GM21360 (cell line): Measurements from ENCODE around the gene NDUFS7.

Experiments
- ATAC-seq: cut with Tn5 transposase; IDR thresholded peaks from one replicate; pipeline ENCODE4 v1.9.1; 2021; ENCODE audit warnings: mild to moderate bottlenecking, moderate library complexity; ENCODE audit not compliant: unreplicated experiment

Gene NDUFS7

DNA sequence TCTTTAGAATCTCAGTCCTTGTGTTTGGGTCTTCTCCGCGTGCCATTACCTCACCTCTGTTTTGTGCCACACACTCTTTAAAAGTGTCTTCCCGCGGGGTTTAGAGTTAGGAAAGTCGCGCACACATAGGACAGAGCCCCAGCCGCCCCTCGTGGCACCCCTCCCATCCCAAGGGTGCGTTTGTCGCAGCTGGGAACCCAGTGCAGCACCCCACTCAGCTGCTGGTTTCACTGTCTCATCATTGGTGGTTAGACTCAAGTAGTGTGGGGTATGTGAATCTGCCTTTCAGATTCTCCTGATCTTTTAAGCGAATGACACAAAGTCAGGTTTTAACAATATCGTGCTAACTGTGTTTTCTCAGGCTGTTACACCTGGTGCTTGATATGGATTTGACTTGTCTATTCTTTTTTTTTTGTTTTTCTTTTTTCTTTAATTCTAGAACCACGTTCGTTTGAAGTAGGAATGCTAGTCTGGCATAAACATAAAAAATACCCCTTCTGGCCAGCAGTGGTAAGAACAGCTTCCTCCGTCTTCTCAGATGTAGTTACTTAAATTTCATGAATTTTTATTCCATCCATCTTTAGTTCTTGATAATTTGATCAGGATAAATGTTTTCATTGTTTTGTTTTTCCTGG lies 19.5 kb upstream of the NDUFS7 start:
- ATAC-seq, result no peak

DNA sequence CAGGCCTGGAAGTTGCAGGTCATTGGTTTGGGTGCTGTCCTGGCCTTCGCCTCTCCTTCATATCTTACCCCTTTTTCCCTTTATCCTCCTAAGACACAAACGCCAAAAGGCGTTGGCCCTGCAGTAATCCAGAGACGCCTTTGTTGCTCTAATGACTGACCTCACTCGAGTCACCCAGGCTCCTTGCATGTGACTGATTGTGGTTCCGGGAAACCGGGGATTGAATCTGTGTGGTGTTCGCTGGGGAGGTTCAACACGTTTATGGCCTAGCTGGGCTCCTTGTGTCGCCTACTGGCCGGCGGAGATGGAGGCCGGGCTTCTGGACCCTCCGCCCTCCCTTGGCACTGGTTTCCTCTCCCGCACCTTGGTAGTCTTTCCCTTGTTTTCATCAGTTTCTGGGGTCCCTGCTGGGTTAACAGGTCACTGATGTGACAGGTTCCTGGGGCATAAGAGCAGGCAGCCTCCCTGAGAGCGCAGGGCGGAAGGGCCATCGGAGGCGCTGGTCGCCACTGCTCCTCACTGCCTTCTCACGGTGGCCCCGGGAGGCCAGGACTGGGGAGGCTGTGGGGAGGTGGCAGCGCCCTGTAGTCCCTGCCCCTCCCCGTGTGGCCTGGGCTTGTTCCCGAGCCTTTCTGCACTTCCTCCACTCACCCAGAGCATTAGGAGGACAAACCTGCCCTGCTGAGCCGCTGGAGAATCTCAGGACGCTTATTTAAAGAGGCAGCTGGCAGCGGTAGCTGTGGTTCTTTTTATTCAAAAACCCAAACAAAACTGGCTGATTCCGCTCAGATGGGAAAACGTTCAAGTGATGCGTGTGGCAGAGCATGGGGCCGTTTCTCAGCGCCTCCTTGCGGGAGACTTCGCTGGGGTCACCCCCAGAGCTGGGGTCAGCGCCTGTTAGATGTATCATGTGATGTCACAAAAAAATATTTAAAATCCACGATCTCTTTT lies 18.1 kb upstream of the NDUFS7 start:
- no peak for ATAC-seq

DNA sequence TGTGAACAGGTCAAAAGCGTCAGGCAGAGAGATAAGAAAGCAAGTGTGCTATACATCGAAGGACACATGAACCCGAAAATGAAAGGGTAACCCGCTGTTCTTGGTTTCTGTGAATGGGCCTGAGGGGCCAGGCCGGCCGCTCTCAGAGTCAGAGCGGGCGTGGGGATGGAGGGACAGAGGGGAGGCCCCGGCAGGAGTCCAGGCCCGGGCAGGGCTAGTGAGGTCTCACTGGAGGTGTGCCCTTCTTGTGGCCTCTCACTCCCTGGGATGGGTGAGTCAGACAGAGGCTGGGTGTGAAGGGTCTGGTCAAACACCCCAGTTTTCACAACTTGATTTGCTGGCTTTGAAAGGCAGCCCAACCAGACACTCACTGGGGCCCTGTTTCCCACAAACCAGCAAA lies 17.4 kb upstream of the NDUFS7 start:
- ATAC-seq, result no peak

DNA sequence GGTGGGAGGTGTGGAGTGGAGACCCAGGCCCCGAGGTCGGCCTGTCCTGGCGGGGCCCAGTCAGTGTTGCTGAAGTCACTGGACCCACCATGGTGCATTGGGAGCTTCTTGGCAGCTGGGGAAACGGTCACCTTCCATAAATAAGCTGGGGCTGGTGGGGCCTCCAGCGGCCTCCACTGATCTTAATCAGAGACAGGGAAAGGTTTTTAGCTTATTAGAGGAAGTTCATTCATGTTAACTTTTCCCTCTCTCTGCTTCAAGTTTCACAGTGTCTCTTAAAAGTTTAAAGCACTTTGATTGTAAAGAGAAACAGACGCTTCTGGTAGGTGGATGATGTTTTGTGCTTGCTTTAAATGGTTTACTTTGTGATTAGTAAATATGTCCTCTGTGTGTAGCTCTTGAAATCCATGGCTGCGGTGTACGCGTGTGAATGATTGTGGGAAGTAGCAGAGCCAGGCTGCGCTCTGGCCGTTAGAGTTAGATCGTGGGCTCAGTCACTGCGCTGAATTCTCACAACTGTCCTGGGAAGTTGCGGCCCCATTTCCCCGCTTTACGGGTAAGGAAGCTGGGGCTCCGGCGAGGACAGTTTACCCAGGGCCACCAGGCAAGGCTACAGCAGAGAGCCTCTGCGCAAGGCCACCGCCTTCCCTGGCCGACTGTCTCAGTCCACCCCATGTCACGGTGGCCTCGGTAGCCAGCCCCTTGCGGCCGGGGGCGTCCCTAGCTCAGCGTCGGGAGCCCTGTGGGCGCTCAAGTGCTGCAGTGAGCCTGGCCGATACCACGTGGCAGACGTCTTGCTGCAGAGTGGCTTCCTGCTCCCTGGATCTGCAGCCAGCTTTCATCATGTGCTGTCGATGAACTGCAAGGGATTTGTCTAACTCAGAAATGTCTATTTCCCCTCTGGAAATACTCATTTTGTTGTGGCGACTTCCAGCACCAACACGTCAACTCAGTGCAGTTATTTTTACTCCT lies 16.5 kb upstream of the NDUFS7 start:
- no peak for ATAC-seq

DNA sequence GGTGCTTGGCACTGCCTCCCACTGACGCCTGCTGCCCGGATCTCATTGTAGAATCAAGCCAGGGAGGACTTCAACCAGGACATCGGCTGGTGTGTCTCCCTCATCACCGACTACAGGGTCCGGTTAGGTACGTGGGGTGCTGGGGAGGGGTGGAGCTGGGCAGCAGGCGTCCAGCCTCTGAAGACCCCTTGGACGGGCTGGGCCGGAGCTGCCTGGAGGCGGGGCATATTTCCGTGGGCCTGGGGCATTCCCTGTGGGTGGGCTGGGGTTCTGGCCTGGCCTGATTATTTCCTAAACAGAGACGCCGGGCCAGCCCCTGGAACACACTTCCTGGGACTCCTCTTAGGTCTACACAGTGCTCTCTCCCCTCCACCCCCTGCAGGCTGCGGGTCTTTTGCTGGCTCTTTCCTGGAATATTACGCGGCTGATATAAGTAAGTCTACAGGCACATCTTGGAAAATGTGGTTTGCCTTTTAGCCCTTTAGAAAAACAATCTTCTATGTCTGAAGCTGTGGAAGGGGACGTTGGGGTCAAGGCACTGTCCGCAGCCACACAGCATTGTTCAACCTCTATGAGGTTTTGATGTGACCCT lies 14.4 kb upstream of the NDUFS7 start:
- ATAC-seq, result no peak

DNA sequence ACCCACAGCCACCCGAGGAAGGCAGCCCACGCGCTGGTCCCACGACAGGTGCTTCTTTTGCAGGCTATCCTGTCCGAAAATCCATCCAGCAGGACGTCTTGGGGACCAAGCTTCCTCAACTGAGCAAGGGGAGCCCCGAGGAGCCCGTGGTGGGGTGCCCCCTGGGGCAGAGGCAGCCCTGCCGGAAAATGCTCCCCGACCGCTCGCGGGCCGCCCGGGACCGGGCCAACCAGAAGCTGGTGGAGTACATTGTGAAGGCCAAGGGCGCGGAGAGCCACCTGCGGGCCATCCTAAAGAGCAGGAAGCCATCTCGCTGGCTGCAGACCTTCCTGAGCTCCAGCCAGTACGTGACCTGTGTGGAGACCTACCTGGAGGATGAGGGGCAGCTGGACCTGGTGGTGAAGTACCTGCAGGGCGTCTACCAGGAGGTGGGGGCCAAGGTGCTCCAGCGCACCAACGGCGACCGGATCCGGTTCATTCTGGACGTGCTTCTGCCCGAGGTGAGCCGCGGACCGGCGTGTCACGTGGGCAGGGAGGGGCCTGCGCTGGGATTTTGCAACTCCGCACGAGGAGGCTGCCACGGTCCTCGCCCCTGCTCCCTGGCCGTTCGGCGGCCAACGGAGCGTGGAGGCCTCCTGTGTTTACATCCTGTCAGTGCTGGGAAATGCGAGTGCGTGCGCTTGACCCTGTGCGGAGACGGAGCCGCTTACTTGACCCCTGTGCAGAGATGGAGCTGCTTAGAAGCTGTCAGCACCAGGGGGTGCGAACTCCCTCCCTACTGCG lies 12.9 kb upstream of the NDUFS7 start:
- ATAC-seq, result no peak

DNA sequence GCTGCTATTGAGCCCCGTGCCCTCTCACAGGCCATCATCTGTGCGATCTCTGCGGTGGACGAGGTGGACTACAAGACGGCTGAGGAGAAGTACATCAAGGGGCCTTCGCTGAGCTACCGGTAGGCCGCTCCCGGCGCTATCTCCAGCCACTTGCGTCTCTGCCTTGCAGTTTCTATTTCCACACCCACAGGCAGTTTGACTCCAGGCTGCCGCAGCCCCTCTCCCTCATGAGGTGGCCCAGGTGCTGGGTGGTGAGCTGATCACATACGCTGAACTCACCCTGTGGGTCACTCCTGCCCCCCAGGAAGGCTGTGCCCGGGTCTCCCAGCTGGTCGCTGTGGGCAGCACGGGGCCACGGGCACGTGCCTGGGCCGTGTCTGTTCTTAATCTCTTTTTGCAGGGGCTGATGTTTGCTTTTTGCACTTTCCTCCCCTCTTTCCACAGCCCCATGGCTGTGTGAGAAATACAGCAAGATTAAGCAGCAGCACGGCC lies 10.6 kb upstream of the NDUFS7 start:
- ATAC-seq, result no peak

DNA sequence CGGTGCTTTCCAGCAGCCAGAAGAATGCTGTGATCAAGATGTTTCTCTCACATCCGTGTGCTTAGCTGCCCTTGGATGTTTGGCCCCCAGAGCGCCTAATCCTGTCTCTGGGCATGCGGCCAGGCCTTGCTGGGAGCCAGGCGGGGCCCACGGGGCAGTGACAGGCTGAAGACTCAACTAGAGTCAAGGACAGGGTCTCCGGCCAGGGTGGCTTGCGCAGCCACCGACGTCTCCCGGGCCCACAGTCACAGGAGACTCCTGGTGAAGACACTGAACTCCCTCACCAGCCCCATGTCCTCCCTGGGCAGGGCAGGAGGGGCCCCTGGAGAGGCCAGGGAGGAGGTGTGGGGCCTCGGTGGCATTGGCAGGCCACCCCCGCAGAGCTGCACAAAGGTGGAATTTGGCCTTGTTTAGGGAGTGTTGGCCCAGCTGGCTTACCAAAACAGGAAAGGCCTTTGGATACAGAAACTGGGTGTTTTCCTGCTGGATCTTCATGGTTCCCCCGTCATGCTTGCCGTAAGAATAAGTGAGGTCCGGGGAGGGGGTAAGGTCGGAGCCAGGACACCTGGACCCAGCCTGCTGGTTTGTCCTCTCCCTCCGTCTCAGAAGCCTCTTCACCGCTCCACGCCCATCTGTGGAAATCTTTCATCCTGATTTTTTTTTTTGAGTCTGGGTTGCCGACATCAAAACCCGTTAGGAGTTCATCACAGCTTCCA lies 10.0 kb upstream of the NDUFS7 start:
- ATAC-seq, result no peak

DNA sequence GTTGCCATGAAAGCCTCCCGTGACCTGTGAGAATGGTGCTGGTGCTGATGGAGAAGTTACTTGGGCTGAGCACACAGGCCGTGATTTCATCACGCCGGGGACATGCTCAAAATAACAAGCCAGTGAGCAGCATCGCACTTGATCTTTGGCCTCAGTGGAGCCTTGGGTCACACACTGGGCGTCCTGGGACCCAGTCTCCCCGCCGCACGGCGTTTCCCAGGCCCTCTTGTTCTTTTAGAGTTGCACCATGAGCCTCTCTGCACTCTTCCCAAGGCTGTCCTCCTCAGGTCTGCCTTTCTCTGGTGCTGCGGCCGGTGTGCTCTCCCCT lies 9.5 kb upstream of the NDUFS7 start:
- no peak for ATAC-seq

DNA sequence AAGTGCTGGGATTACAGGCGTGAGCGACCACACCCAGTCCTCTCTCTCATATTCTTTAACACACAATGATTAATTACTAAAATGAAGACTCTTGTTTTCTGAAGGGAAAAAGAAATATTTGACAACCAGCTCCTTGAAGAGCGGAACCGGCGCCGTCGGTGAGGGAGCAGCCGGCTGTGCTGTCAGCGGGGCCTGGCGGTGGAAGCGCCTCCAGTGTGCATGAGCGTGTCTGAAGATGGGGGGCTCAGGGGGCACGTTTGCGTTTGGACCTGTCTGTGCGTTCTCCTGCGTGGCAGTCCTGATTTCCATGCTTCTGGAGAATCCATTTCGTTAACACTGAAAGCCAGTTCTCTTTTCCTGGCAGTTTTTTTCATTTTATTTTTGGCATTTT lies 7.3 kb upstream of the NDUFS7 start:
- no peak for ATAC-seq

DNA sequence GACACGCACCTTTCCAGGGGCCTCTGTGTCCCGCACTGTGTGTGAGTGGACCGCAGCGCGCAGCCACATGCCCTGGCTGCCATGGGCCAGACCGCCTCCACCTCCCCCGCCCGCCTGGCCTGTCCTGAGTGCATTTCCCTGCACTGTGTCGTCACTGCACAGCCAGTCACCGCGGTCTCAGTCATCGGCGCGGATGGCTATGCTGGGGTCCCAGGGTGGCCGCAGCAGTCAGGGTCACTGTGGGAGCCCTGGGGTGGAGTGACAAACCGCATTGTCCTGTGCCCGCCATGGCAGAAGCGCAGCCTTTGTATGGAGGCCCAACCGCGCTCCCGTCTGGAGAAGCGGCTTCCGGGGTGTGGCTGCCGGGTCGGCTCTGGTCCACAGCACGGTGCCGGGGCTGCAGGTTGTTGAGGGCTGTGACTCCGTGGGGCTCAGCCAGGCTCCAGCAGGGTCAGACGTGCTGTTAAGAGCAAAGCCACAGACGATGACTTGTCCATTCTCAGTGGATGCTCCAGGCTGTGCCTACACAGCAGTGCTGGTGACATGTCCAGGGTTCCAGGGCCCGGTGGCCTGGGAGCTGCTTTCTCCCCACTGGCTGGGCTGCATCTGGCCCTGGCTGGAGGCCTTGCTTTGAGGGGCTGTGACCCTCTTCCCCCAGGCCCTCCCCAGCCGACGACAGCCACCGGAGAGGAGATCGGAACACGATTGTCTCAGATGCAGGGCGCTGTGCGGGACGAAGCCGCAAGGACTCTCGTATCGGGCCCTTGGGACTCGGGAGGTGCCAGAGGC lies 6.3 kb upstream of the NDUFS7 start:
- no peak for ATAC-seq

DNA sequence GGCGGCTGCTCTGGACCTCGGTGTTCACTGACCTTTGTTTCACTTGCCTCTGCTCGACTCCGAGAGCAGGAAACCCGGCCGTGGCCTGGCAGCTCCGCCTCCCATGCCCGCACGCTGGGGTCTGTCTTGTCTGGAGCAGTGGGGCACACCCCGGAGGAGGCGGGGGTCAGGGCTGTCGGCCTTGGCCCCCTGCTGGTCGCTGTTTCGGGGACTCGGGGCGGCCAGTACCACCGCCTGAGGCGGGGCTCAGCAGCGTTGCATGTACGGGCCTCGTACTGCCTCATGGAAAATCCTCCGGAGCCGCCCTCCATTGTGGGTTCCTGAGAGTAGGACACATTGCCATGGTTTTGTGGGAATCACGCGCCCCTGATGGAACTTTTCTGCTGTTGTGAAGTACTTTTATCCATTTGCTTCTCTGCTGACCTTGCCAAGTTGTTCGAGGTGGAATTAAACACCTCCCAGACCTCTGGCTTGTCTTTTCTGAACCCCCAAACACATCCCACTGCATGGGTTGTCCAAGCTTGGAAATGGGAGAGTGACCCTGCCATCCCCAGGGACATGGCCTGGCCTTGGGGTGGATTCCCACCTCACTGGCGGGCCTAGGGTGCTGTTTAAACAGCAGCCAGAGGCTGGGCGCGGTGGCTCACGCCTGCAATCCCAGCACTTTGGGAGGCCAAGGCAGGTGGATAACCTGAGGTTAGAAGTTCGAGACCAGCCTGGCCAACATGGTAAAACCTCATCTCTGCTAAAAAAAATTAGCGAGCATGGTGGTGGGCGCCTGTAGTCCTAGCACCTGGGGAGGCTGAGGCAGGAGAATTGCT lies 5.5 kb upstream of the NDUFS7 start:
- no peak for ATAC-seq

DNA sequence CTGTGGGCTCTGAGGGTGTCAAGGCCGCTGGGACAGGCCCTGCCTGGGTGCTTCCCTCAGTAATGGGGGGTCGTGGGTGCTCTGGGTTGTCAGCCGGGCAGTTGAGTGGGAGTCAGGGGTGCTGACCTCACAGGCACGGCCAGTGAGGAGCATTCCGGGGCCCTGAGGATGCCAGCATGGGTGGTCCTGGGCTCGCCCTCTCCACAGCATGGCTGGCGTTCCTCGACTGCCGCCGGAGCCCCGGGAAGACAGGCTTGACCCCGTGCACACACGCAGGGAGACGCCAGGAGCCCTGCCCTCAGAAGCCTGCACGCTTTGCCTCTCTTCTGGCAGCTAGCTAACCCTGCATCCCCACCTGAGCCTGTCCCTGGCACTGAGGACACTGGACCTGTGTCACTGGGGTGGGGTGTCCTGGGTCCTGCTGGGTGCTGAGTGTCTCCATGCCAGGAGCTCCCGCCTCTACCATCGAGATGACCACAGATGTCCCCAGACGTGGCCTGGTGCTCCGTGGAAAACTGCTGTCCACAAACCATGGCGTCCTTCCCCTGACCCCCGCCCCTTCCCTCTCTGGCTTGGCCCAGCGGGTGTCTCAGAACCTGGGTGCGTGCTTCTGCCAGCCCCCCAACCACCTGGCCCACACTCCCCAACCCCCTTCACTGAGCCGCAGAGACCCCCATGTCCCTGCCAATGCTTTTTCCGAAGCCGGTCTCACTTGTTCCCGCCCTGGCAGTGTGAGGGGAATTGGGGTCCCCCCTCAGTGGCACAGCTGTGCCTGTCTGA lies 4.4 kb upstream of the NDUFS7 start:
- ATAC-seq, result no peak

DNA sequence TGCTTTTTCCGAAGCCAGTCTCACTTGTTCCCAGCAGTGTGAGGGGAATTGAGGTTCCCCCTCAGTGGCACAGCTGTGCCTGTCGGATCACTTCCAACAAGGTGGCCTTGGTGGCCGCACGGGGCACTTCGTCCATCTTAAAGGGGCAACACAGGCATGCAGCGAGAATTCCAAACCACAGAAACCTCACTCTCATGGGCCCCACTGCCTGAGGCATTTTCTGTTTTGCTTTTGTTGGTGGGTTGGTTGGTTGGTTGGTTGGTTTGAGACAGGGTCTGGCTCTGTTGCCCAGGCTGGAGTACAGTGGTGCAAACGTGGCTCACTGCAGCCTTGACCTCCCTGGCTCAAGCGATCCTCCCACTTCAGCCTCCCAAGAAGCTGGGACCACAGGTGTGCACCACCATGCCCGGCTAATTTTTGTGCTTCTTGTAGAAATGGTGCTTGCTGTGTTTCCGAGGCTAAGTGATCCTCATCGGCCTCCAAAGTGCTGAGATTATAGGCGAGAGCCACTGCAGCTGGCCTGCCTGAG lies 3.7 kb upstream of the NDUFS7 start:
- ATAC-seq, result no peak

DNA sequence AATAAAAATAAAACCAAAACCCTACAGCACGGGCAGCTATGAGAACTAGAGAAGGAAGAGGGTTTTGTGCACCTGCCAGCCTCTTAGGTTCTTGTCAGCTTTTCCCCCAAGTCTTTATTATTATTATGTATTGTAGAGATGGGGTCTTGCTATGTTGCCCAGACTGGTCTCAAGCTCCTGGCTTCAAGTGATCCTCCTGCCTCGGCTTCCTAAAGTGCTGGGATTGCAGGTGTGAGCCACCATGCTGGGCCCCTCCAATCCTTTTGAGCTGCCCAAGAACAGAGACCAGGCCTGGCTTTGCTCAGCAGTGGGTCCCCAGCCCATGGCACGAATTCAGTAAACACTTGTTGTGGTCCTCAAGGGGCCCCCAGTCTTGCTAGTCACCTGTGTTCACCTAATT lies 1.5 kb upstream of the NDUFS7 start:
- ATAC-seq, result no peak

DNA sequence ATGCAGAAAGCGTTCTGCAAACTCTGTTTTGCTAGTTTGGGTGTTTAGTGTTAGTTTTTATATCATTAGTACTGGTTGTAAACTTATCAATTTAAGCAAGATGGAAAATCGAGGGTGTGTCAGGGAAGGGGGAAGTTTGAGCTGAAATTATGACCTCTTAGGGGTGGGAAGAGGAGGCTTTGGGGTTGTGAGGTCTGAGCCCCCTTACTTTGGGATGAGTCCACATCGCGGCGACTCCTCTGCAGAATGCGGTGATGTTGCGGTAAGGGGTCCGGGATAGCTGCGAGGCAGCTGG lies 743 bp upstream of the NDUFS7 start:
- ATAC-seq, result no peak

DNA sequence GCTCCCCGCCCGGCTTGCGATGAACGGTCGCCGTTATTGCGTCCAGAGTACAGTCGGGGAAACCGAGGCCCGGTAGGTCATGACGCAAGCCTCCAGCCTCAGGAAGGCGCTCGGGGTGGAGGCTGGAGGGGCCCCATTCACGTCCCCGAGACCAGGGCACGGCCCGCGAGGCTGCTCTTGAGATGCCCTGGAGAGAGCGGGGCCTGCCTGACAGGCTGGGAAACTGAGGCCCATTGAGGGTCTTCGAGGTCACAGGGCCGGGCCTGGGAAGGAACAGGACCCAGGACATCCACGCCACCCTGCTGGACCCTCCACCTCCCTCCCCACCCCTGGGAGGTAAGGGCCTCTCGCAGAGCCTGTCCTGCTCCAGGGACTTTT lies 367 bp downstream of the NDUFS7 start:
- no peak for ATAC-seq
